ENCODE results near the gene NR1I3.
"Not testable (repeated sequence)": the region's sequence is repeated elsewhere in the genome, so short reads cannot be mapped to it uniquely, and the experiment has no call there.

NR1I3 gene

DNA sequence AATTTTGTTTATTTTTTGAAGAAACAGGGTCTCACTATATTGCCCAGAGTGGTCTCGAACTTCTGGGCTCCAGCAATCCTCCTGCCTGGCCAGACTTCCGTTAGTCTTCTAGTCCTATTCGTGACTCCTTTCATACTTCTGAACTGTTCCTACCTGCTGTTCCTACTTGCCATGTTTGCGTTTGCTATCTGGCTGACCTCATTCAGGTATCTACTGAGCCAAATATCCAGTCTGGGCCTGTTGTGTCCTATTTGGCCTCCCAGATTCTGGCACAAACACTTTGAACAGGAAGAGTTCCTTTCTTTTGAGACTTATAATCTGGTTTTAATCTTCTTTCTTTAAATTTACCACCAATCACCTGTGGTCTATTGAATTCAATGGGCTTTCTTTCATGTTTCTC is 6.9 kb upstream of the NR1I3 start:
- DNase-seq = no peak

DNA sequence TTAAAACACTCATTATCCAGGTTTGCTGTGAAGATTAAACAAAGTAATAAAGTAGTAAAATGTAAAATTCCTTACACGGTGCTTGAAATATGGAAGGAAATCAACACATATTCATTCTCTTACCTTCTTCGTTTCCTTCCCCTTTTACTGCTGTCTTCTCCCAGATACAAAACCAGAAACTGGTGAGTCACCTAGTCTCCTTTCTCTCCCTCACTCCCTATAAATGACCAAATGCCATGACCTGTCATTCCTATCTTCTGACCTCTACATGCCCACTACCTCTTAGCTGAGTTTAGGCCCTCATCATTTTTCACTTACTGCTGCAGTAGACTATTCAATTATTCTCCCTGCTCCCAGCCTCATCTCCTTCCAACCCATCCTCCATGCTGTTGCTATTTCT is 4.3 kb upstream of the NR1I3 start:
- no peak for DNase-seq

DNA sequence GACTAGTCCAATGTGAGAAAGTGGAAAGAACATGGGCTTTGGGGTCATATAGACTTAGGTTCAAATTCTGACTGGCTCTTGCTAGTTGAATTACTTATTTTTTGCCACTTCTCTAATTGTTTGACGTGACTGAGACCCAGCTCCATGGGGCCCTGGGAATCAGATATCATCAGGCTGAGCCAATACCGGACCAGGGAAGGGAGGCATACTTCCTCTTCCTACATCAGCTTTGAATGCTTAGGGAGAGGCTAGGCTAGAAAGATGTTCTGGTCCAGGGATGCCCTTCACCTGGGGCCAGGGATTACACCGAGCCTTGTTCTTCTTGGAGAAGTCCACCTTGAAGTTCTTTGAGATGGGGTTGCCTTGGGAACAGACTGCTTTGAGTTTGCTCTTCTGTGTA is 3.7 kb upstream of the NR1I3 start:
- DNase-seq = no peak

DNA sequence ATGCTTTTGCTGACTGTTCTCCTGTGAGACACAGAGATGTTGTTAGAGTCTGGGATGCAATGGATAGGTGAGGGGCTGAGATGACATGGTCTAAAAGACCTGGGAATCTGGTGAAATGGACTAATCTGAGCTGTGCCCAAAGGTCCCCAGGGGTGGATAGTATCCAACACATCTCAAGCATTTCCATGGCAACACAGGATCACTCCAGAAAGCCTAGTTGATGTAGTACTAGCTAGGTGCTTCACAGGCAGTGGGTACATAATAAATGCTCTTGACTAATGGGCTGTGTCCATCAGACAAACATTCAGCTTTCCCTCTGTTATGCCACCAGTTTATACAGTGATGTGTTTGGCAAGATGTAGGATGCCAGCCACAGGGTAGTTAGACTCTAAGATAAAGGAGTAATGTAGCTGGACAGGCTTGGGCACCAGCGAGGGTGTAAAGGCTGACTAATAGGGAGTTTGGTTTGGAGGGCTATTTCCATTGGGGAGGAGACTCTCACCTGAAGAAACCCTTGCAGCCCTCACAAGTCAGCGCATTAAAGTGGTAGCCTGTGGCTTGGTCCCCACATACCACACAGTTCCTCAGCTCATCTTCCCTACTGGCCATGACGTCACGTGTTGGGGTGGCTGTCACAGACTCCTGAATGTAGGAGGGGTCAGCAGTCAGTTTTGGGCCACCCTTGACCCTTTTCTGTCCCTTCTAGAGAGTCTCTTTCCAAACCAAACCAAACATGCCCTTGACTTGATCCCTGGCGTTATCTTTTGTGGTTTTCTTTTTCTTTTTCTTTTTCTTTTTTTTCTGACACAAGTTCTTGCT is 1.8 kb downstream of the NR1I3 start:
- DNase-seq = no peak

DNA sequence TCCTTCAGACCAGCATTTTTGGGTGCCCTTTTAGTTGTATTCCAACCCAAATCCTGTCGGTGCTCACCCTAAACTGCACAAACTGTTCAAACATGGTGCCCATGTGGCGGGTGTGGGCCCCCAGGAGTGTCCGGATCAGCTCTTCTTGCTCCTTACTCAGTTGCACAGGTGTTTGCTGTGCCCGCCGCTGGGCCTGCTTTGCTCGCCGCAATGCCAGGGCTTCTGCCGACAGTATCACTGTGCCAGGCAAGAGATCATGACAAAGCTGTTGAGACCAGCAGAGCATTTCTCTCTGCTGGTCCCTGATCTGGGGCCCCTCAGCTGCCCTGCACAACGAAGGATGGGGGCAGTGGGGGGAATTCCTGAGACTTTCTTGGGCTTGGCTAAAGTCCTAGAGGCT is 4.9 kb downstream of the NR1I3 start:
- DNase-seq = no peak

DNA sequence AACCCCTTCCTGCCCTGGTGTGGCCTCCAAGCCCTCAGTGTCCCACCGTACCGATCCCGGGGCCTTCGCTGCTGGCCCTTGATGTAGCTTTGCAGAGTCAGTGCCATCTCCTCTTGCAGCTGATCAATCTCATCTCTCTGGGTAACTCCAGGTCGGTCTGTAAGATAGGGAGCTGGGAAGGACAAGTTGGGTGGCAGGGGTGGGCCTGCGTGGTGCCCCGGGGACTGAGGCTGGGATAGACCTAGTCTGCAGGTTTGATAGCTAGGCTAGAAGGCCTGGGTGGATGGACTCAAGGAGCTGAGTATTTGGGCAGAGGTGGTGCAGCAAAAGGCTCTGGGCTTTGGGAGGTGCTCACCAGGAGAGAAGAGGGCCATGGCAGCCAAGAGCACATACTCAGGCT is 7.2 kb downstream of the NR1I3 start:
- no peak for DNase-seq

DNA sequence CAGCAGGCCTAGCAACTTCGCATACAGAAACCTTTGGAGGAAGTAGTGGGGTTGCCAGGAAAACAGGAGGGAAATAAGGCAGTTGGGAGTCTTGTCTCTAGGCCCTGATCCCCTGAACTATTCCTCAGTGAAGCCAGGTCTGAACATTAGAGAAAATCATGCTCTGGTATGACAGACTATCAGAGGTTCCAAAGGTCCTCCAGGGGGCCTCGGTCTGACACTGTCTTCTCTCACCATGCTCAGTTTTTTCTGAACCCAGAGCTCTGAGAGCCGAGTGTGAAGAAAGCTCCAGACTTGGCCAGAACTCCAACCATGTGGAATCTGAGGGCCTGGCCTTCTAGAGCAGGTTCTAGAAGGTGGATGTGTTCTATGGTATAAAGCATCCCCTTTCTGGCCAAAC is 8.1 kb downstream of the NR1I3 start:
- DNase-seq = peak; percentile 36

GRCh38 chr1:161228032-161228431 is 10.0 kb downstream of the NR1I3 start:
- no peak for DNase-seq

- peak; percentile 85 for DNase-seq
Measured at GRCh38 chr1:161227196-161227871, 10.7 kb downstream of the NR1I3 start.

- DNase-seq = no peak
Measured at GRCh38 chr1:161226759-161227158, 11.2 kb downstream of the NR1I3 start.

DNA sequence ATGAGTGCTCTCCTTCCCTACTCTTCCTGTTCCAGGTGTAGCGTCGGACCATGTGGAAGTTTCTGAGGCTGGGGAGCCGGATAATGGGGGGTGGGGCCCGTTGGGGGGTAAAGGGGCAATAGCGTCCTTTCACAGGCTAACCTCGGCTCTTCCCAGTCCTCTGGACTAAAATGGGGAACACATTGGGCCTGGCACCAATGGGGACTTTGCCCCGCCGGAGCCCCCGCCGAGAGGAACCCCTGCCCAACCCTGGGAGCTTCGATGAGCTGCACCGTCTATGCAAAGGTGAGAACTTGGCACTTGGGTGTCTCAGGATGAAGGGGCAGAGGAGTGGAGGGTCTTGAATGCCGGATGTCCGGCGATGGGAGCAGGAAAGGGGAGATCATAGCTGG is 11.7 kb downstream of the NR1I3 start:
- DNase-seq = no peak

DNA sequence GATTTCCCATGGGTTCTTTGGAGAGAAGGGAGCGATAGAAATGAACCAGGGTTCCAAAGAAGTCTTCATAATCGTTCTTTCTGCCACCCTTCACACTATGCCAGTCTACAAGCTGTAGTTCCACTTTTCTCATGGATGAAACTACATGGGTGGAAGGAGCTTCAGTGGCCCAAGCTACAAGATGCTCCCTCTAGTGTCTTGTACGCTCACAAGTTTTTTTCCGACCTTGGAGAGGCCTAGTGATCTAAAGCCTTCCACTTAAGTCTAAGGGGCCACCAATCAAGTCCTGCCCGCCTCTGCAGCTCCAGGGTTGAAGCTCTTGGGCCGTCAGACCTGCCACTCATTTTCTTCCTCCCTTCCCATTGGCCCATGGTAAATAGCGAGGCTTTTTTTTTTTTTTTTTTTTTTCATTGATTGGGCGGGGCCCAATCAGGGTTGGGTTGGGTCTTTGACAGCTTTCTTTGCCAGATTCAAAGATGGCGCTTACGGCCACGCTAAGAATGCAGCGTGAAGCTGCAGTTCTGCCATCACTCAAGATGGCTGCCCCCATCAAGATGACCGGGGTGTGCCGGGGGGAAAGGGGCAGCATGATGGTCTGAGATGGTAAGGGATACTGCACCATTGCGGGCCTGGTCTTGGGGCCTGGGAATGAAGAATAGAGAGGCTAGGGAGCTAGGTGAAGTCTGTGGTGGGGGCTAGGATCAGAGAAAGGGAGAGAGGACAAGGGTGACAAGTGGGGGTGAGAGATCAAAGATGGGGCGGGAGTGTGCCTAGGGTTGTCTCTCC is 12.3 kb downstream of the NR1I3 start, which contains the start of gene TOMM40L:
Gene TOMM40L, plus strand, starts transcription at position 527 of the 786 bp plus-strand sequence. CDS start 430 bp downstream, outside the sequence.
- peak; percentile 99 for DNase-seq

- no peak for DNase-seq
Measured at GRCh38 chr1:161225178-161225533, 12.8 kb downstream of the NR1I3 start.

DNA sequence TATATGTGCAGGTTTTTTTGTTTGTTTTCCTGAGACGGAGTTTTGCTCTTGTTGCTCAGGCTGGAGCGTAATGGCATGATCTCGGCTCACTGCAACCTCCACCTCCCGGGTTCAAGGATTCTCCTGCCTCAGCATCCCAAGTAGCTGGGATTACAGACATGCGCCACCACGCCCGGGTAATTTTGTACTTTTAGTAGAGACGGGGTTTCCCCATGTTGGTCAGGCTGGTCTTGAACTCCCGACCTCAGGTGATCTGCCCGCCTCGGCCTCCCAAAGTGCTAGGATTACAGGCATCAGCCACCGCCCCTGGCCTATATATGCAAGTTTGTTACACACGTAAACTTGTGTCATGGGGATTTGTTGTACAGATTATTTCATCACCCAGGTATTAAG is 13.3 kb downstream of the NR1I3 start:
- DNase-seq = not testable (repeated sequence)

- DNase-seq = no peak
Measured at GRCh38 chr1:161223805-161224694, 14.0 kb downstream of the NR1I3 start.

DNA sequence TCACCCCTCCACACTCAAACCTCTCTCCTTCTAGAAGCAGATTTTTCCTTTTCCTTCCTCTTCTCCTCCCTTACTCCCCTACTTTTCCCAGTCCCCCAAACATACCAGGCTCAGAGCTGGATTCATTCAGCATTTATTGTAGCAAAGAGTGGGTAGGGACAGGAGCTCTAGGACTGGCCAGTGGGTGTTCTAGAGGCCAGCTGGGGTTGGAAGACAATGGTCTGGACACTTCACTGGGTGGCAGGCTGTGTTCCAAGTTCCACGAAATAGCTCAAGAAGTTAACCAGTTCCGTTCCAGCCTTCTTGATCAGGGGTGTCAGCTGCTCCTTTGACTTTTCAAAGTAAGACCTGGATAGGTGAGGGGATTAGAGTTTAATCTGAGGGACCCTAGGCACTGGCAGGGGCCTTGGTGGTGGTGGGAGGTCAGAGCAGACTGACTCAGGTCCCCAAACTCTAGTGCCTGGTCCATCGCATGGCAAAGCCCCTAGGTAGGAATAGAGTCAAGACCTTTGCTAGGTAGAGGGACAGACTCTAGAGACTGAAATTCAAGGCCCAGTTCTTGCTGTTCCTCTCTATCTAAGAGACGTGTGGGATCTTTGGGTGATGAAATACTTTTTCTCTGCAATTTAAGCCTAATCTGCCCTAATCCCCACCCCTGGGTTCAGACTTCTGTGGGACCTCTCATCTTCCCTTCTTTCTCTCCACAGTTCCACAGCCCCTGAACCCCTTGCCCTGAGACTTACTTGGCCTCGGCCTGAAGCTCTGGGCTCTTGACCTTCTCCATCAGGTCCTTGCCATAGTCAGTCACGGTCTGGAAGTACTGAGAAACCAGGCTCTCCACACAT is 15.6 kb downstream of the NR1I3 start:
- DNase-seq = no peak

DNA sequence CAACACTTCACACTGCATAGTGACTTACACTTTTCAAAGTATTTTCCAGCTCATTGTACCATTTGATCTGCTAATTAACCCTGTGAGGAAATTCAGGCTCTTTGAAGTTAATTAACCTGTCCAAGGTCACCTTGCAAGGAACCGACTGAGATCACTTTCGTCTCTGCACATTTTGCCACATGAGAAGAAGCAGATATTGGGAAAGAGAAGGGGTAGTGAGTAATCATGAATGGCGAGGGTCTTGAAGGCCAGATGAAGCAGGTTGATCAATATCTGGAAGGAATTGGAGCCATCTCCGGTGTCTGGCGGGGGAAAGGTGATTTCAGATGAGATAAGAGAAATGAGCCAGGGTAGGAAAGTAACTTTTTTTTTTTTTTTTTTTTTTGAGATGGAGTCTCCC is 18.0 kb downstream of the NR1I3 start:
- no peak for DNase-seq

DNA sequence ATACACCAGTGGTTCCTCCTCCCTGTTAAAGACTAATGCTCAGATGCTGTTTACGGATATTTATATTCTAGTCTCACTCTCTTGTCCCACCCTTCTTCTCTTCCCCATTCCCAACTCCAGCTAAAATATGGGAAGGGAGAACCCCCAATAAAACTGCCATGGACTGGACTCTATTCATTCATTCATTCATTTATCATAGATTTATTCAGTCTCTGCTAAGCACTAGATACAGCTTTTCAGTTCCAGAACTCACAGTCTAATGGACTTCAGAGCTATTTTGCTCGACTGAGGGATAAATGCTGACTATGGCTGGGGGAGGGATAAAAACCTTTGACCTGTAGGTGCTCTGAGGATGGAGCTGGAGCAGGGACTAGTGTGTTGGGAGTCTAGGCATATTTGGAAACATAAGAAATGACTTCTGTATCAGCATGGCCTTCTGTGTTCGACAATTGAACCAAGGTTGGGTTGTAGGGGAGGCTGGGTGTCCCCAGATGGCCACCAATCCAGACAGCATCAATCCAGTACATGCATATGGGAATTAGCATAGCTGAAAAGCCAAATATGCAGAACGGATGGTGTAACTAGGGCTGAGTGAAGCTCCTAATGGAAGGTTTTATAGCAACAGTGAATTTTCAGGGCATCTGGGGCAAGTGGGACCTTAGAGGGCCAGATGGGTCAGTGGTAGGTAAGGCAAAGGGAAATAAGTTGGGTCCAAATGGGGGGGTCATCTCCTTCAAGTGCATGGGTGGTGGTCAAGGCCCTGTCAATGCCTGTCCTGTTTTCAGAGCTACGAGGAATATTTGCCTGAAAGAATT is 18.7 kb downstream of the NR1I3 start:
- no peak for DNase-seq

DNA sequence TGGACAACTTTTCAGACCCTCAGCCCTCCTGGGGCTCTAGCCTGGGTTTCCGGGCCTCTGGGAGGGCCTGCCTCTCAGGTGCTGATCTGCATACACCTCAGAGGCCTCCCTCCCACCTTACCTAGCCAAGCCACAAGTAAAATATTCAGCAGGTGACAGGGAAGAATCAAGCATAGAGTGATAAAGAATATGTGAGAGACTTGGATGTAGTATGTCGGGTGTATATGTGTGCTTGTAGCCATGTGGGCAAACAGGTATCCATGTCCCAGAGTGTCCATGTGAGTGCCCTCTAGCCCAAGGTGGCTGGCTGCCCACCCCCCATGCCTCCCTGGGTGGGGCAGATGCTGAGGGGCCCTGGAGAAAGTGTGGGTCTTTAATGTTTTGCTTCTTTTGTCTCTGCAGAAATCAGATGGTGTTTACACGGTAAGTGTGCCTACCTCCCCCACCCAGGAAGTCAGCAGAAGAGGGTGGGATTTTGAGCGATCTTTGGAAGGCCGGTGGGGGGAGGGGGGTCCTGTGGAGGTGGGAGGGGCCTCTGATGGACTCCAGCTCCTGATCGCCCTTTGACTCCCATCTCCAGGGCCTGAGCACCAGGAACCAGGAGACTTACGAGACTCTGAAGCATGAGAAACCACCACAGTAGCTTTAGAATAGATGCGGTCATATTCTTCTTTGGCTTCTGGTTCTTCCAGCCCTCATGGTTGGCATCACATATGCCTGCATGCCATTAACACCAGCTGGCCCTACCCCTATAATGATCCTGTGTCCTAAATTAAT is 19.5 kb downstream of the NR1I3 start:
- no peak for DNase-seq

DNA sequence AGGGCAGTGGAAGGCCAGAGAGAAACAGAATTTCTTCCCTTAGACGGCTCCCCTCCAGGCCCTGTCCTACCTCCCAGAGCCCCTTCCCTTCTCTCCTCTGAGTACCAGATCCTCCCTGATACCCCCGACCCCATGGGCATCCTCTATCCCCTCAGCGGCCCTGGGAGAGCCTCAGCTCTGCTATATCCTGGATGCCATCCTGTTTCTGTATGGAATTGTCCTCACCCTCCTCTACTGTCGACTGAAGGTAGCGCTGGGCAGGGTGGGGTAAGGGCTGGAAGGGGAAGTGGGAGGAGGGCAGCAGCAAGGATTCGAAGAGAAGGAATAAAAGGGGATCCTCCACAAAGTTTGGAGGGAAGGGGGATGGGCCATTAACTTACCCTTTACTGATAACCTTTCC is 20.2 kb downstream of the NR1I3 start:
- DNase-seq = no peak

All from GDM1 (cell line).